Measurements from ENCODE around the gene BAIAP2L1.

Gene BAIAP2L1

GRCh38 chr7:98254516-98254915, 146.4 kb downstream of the BAIAP2L1 start:
- Histone ChIP-seq H3K79me2 (ENCODE audit: low read length) (peaks cover 42% of the 10 kb centered on the region), H3K27me3 (replicated peaks; ENCODE audit: insufficient read depth, low read length) (no peaks in the 10 kb centered on the region), H3K9me3 (replicated peaks; ENCODE audit: insufficient read depth, low read length) (no peaks in the 10 kb centered on the region), H3K4me2 (ENCODE audit: low read depth, low read length) (no peak overlapping the region), H3K4me1 (ENCODE audit: low read length) (peaks cover 8% of the 10 kb centered on the region; the same call in 1 of the 2 replicates), H3K36me3 (replicated peaks; ENCODE audit: insufficient read depth, low read length) (no peaks in the 10 kb centered on the region), H2AFZ (ENCODE audit: low read length) (no peak overlapping the region), H3K4me3 (ENCODE audit: low read length) (no peak overlapping the region), H4K20me1 (ENCODE audit: insufficient read depth, low read length) (no peaks in the 10 kb centered on the region), H3F3A (ENCODE audit: insufficient read depth, low read length) (peaks cover 19% of the 10 kb centered on the region), H3K9me2 (replicated peaks; ENCODE audit: insufficient read depth, low read length) (no peaks in the 10 kb centered on the region), H3K9ac (ENCODE audit: low read length) (no peak overlapping the region), H3K27ac (ENCODE audit: low read length) (no peak overlapping the region)
- no peak for TF ChIP-seq EZH2phosphoT487 (IDR thresholded peaks at IDR 0.05; ENCODE audit: low read length)
- TF ChIP-seq CTCF (IDR thresholded peaks at IDR 0.05; ENCODE audit: low read length), result no peak
- TF ChIP-seq EZH2 (optimal IDR thresholded peaks at IDR 0.05; ENCODE audit: low read depth, low read length), result no peak
- no peak for DNase-seq

- no peaks in the 10 kb centered on the region for H3K9me2 ChIP-seq (replicated peaks; ENCODE audit: insufficient read depth, low read length)
- H3K4me3 ChIP-seq (ENCODE audit: low read length), result peak overlapping the region; percentile 98
- no peaks in the 10 kb centered on the region for H3K36me3 ChIP-seq (replicated peaks; ENCODE audit: insufficient read depth, low read length)
- H3K4me1 ChIP-seq (ENCODE audit: low read length), result peaks cover 8% of the 10 kb centered on the region; the same call in 1 of the 2 replicates
- peak overlapping the region; percentile 74 for H3K9ac ChIP-seq (ENCODE audit: low read length)
- peak overlapping the region; percentile 96 for H2AFZ ChIP-seq (ENCODE audit: low read length)
- peak overlapping the region; percentile 90; the same call in 1 of the 2 replicates for H3K27ac ChIP-seq (ENCODE audit: low read length)
- no peaks in the 10 kb centered on the region for H4K20me1 ChIP-seq (ENCODE audit: insufficient read depth, low read length)
- no peaks in the 10 kb centered on the region for H3K27me3 ChIP-seq (replicated peaks; ENCODE audit: insufficient read depth, low read length)
- H3F3A ChIP-seq (ENCODE audit: insufficient read depth, low read length), result peaks cover 19% of the 10 kb centered on the region
- peaks cover 42% of the 10 kb centered on the region for H3K79me2 ChIP-seq (ENCODE audit: low read length)
- TF ChIP-seq EZH2phosphoT487 (IDR thresholded peaks at IDR 0.05; ENCODE audit: low read length), result no peak
- no peaks in the 10 kb centered on the region for H3K9me3 ChIP-seq (replicated peaks; ENCODE audit: insufficient read depth, low read length)
- no peak for DNase-seq
- H3K4me2 ChIP-seq (ENCODE audit: low read depth, low read length), result peak overlapping the region; percentile 95
Measured at GRCh38 chr7:98252425-98253054, 148.3 kb downstream of the BAIAP2L1 start.

GRCh38 chr7:98251601-98252424, 149.1 kb downstream of the BAIAP2L1 start, which contains the start of gene TECPR1:
TECPR1 (minus strand) TSS chr7:98252232; CDS start chr7:98246146, 6,086 bp downstream.
- Histone ChIP-seq H3K9me2 (replicated peaks; ENCODE audit: insufficient read depth, low read length) (no peaks in the 10 kb centered on the region), H3K36me3 (replicated peaks; ENCODE audit: insufficient read depth, low read length) (no peaks in the 10 kb centered on the region)
- peak; percentile 97 for DNase-seq

More at GRCh38 chr7:98251601-98252424, 149.1 kb downstream of the BAIAP2L1 start, which contains the start of gene TECPR1:
- Histone ChIP-seq H3K79me2 (ENCODE audit: low read length) (peaks cover 42% of the 10 kb centered on the region), H3K27me3 (replicated peaks; ENCODE audit: insufficient read depth, low read length) (no peaks in the 10 kb centered on the region), H3K9ac (ENCODE audit: low read length) (peak within 1 kb of the TSS; percentile 74), H2AFZ (ENCODE audit: low read length) (peak within 1 kb of the TSS; percentile 96), H4K20me1 (ENCODE audit: insufficient read depth, low read length) (no peaks in the 10 kb centered on the region), H3K4me2 (ENCODE audit: low read depth, low read length) (peak within 1 kb of the TSS; percentile 95), H3K4me1 (ENCODE audit: low read length) (peaks cover 8% of the 10 kb centered on the region; the same call in 1 of the 2 replicates), H3F3A (ENCODE audit: insufficient read depth, low read length) (peaks cover 19% of the 10 kb centered on the region), H3K27ac (ENCODE audit: low read length) (peak within 1 kb of the TSS; percentile 90), H3K9me3 (replicated peaks; ENCODE audit: insufficient read depth, low read length) (no peaks in the 10 kb centered on the region), H3K4me3 (ENCODE audit: low read length) (peak within 1 kb of the TSS; percentile 98)
- TF ChIP-seq EZH2 (optimal IDR thresholded peaks at IDR 0.05; ENCODE audit: low read depth, low read length), result no peak
- no peak for TF ChIP-seq CTCF (IDR thresholded peaks at IDR 0.05; ENCODE audit: low read length)
- no peak for TF ChIP-seq EZH2phosphoT487 (IDR thresholded peaks at IDR 0.05; ENCODE audit: low read length)
